GM15510 (cell line): ENCODE results near the gene SLC9C1.

Experiments used
- POLR2A ChIP-seq: IDR thresholded peaks from 3 replicates; pipeline ENCODE4 v1.6.1; 2011; ENCODE audit warnings: borderline replicate concordance; ENCODE audit not compliant: insufficient read length; ENCODE audit errors: extremely low read depth

Gene SLC9C1

DNA sequence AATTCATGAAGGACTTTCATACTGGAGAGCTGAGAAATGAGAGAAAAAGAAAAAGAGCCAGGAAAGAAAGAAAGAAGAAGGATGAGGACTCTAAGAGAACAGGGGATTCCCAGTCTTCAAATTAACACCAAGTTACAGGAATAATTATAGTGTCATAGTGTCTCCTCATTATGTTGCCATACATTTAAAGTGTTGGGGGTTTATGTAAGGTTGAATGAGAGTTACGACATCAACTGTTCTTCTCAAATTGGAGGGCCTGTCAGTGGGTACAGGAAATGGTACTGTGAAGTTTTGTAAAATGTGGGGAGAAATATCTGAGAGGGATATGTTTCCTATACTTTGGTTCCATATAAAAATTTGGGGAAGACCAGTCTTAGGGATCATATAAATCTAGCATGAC lies 26.7 kb upstream of the SLC9C1 start:
- TF ChIP-seq POLR2A: no peak

DNA sequence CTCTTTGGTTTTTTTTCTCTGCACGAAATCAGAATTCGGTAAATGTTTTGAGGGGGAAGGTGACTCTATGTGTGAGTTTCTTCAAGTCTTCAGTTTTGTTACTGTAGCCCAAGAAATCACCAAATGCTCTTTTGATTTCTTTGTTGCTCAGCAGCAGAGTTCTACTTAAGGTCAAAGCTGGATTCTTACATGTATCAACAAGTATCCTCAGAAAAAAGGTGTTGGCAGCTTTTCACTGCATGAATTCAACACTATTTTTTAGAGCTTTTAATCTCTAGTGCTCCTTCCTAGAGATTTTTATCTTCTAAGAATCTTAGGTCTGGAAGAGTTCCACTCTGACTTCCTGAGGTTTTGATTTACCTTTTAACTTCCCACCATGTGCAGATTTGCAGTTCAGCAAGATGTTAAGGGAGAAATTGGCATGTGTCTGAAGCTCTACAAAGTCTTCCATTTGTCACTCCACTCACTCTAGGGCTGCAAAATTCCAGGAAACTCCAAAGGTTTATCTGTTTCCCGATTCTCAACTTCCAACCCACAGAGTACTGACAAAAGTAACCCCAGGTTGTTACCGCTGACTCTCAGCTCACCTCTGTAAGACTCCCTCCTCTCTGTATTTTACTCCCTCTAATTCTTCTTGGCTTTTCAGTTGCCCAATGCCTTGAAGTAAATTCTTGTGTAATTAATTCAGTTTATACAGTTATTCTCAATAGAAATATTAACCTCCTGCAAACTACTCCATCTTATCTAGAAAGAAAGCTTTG lies 25.7 kb upstream of the SLC9C1 start:
- TF ChIP-seq POLR2A: no peak

DNA sequence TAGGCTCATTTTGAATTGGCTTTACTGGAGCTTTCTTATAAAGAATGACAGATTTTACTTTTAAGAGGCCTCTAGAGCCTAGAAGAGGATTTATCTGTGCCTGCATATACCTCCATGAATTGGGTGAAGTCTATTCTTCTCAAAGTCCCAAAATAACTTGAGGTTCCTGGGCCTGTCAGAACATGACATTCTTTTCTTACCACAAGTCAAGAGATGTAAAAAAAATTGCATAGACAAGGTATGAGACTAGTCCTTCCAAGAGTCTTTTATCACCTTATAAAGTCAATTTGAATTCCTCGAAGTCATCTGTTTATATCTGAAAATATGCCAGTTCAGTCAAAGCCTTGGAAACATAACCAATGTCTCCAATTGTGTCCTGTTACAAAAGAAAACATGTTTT lies 21.8 kb upstream of the SLC9C1 start:
- no peak for TF ChIP-seq POLR2A

DNA sequence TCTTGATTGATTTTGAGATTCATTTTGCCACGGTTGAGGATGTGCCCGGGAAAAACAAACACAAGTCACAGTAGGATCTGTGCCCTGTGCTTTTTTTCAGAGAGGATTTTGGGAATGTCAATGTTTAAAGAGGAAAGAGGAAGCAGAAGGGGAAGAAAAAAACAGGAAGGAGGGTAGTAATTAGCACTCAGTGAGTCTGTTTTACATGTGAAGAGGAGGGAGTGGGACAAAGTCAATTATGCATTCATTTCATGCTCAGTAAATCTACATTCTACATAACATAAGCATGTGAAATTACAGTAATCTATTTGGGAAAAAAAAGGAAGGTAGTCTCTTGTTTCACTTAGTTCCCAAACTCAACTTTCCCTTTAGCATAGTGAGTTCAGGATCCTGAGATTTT lies 20.6 kb upstream of the SLC9C1 start:
- TF ChIP-seq POLR2A: no peak

- no peak for TF ChIP-seq POLR2A
Observed at GRCh38 chr3:112308151-112308911, 14.3 kb upstream of the SLC9C1 start.

GRCh38 chr3:112307557-112307956 lies 13.5 kb upstream of the SLC9C1 start:
- TF ChIP-seq POLR2A: no peak

- TF ChIP-seq POLR2A: no peak
Observed at GRCh38 chr3:112306825-112307224, 12.8 kb upstream of the SLC9C1 start.

GRCh38 chr3:112304611-112305010 lies 10.6 kb upstream of the SLC9C1 start:
- no peak for TF ChIP-seq POLR2A

GRCh38 chr3:112303764-112304325 lies 9.8 kb upstream of the SLC9C1 start:
- TF ChIP-seq POLR2A: no peak

DNA sequence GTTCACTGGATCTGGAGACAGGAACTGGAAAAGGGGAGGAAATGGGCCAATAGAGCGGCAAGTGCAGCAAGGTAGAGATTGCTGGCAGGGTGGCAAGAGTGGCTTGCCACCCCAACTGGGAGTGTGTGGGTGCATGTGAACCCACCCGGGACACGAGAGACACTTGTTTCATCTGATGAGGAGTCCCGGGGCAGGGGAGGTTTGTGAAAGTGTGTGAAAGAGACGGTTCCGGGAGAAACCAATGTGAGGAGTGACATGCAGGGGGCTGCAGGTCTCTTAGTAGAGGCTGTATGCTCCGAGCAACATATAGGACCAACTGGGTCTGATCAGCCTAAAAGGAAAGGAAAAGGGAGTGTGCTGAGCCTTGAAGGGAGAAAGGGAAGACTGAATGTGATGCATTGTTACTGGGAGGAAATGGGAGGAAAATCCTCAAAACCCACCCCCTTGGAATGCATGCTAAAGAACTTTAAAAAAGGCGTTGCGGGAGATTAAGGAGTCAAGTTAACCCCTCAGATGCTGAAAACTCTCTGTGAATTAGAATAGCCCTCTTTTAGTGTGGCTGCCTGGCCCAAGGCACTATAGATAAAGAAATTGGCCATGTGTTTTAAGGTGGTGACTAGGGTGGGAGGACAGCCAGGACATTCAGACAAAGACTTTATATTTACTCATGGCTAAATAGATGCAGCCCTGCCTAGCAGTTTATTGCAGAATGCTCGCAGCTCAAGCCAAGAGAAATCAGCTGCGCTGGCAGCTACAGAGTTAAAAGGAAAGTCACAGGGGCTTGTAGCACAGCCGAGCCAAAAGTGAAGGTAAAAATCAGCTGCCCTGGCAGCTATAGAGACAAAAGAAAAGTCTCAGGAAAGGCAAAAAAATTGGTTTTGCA lies 9.1 kb upstream of the SLC9C1 start:
- no peak for TF ChIP-seq POLR2A

GRCh38 chr3:112302150-112302830 lies 8.3 kb upstream of the SLC9C1 start:
- no peak for TF ChIP-seq POLR2A

GRCh38 chr3:112298781-112299180 lies 4.8 kb upstream of the SLC9C1 start:
- TF ChIP-seq POLR2A: no peak

GRCh38 chr3:112297714-112298113 lies 3.7 kb upstream of the SLC9C1 start:
- TF ChIP-seq POLR2A: no peak

GRCh38 chr3:112289011-112289410 lies 5.0 kb downstream of the SLC9C1 start:
- TF ChIP-seq POLR2A: no peak
